Kidney (tissue), 14 donors: ENCODE data around the gene SLC6A3. TPM values are rescaled to one million over a fixed set of nuclear protein-coding genes. Genes with fewer than 3 reads are reported as not detected.
"Not testable (repeated sequence)": the region's sequence is repeated elsewhere in the genome, so short reads cannot be mapped to it uniquely, and the experiment has no call there.

Experiments used
- DNase-seq, 5 donors: peaks; one replicate each; pipeline ENCODE4 v3.0.0-alpha.2; 2013 to 2020
- FAIRE-seq: peaks from 2 replicates; lab custom pipeline; 2012; peaks lifted over from hg19 to GRCh38; lab: Jason Lieb, UNC
- H3K27ac ChIP-seq, 2 donors: one replicate each; pipeline ENCODE4 v1.7.0; 2013; ENCODE audit warnings: low read depth in 2 of 2, low read length in 2 of 2, inconsistent platforms in 1 of 2
- H3K27me3 ChIP-seq: one replicate; pipeline ENCODE4 v1.7.1; 2013; ENCODE audit warnings: low read length, inconsistent platforms; ENCODE audit not compliant: control insufficient read depth, insufficient read depth
- H3K36me3 ChIP-seq, 3 donors: one replicate each; pipeline versions ENCODE4 v1.7.0 to v1.7.1; 2013; ENCODE audit warnings: low read length in 3 of 3, control low read depth in 1 of 3, inconsistent platforms in 1 of 3; ENCODE audit not compliant: insufficient read depth in 3 of 3, control insufficient read depth in 2 of 3
- H3K4me1 ChIP-seq, 3 donors: one replicate each; pipeline versions ENCODE4 v1.7.0 to v1.7.1; 2013; ENCODE audit warnings: low read length in 3 of 3, inconsistent platforms in 1 of 3, low read depth in 1 of 3; ENCODE audit not compliant: control insufficient read depth in 2 of 3, insufficient read depth in 2 of 3
- H3K4me3 ChIP-seq, 3 donors: one replicate each; pipeline versions ENCODE4 v1.7.0 to v1.8.1; 2013; ENCODE audit warnings: low read length in 3 of 3, control low read depth in 1 of 3, inconsistent platforms in 1 of 3
- H3K9ac ChIP-seq, 3 donors: one replicate each; pipeline versions ENCODE4 v1.7.0 to v1.7.1; 2013; ENCODE audit warnings: low read length in 3 of 3, control low read depth in 1 of 3, inconsistent platforms in 1 of 3
- H3K9me3 ChIP-seq, 3 donors: one replicate each; pipeline versions ENCODE4 v1.7.0 to v1.7.1; 2013; ENCODE audit warnings: low read length in 3 of 3, control low read depth in 1 of 3, inconsistent platforms in 1 of 3; ENCODE audit not compliant: control insufficient read depth in 2 of 3, insufficient read depth in 1 of 3
- CTCF ChIP-seq: IDR thresholded peaks from 3 replicates; pipeline ENCODE4 v1.5.1; 2012; ENCODE audit warnings: mild to moderate bottlenecking, moderate library complexity, borderline replicate concordance; ENCODE audit not compliant: insufficient read depth; ENCODE audit errors: extremely low read depth
- intact Hi-C: fragments of 100-400 bp; cut with DNase I; formaldehyde crosslinking; loops from one replicate; pipeline ENCODE4 v1.11.1; 2022
- polyA plus RNA-seq: library from polyadenylated mRNA; stranded (reverse); fragments of 350-450 nt; fragmentation: Illumina TruSeq; extraction: RNeasy Lipid Tissue Mini Kit (QIAGEN cat#74804); gene quantifications from one replicate; pipeline ENCODE4 v1.2.3, GENCODE V29; 2014; ENCODE audit warnings: low read depth, low replicate concordance; ENCODE audit not compliant: insufficient read depth
- total RNA-seq: library from RNA; stranded (reverse); fragmentation: NEBNext Ultra II Directional; extraction: Animal tissue kit (Norgen Biotek cat#: 25700); gene quantifications from one replicate; pipeline ENCODE4 v1.2.1, GENCODE V29; 2021
- donor health status: control.
- donor health status: control.
- donor health status: control.
- donor health status: control.
- donor health status: control.
- donor health status: DM: yes; HTN: yes; CAD: no.
- donor health status: Normal renal cell carcinoma (clear cell type).

SLC6A3 gene
- total and polyA plus RNA-seq, 2 donors from 2014 or later = 0.09 to 0.54 TPM

- Histone ChIP-seq H3K27me3 (no peaks in the 10 kb centered on the region), H3K27ac (no peak overlapping the region), H3K36me3 (no peaks in the 10 kb centered on the region), H3K9ac (no peak overlapping the region), H3K9me3 (peaks cover 0 to 26% (median 5%) of the 10 kb centered on the region in 3 donors), H3K4me1 (no peaks in the 10 kb centered on the region), H3K4me3 (no peak overlapping the region)
- DNase-seq = no peak
- intact Hi-C loops = no loop called here
- FAIRE-seq = no peak
- TF ChIP-seq CTCF = no peak
Observed at GRCh38 chr5:1428107-1428506, 17.1 kb downstream of the SLC6A3 start.

GRCh38 chr5:1424716-1425115, 20.5 kb downstream of the SLC6A3 start:
- Histone ChIP-seq H3K27me3 (no peaks in the 10 kb centered on the region), H3K9me3 (peaks cover 0 to 26% (median 5%) of the 10 kb centered on the region in 3 donors), H3K4me1 (no peaks in the 10 kb centered on the region), H3K36me3 (no peaks in the 10 kb centered on the region), H3K9ac (no peak overlapping the region), H3K4me3 (no peak overlapping the region), H3K27ac (no peak overlapping the region)
- intact Hi-C loops = no loop called here
- TF ChIP-seq CTCF = no peak
- FAIRE-seq (no peak), DNase-seq (peak in 1 of 5 donors; percentile 4)

GRCh38 chr5:1423901-1424603, 21.2 kb downstream of the SLC6A3 start:
- Histone ChIP-seq H3K27ac (no peak overlapping the region), H3K4me1 (no peaks in the 10 kb centered on the region), H3K9ac (no peak overlapping the region), H3K27me3 (no peaks in the 10 kb centered on the region), H3K9me3 (peaks cover 0 to 23% (median 5%) of the 10 kb centered on the region in 3 donors), H3K36me3 (no peaks in the 10 kb centered on the region), H3K4me3 (no peak overlapping the region)
- TF ChIP-seq CTCF = no peak
- intact Hi-C loops = no loop called here
- FAIRE-seq = no peak
- peak in 1 of 5 donors; percentile 54 for DNase-seq

- H3K27ac ChIP-seq, FAIRE-seq, H3K4me3 ChIP-seq, H3K9ac ChIP-seq, H3K27me3 ChIP-seq, H3K36me3 ChIP-seq, H3K4me1 ChIP-seq, intact Hi-C loops: not testable (repeated sequence)
- H3K9me3 ChIP-seq = peaks cover 0 to 10% (median 2%) of the 10 kb centered on the region in 3 donors
- DNase-seq = peak in 1 of 5 donors; percentile 10
Observed at GRCh38 chr5:1422522-1422921, 22.7 kb downstream of the SLC6A3 start.
